ENCODE results near the gene CGB7.
A peak's percentile ranks its signal among the peaks of the same experiment; 100 is the strongest.
"Not testable (repeated sequence)": the region's sequence is repeated elsewhere in the genome, so short reads cannot be mapped to it uniquely, and the experiment has no call there.

Gene CGB7

DNA sequence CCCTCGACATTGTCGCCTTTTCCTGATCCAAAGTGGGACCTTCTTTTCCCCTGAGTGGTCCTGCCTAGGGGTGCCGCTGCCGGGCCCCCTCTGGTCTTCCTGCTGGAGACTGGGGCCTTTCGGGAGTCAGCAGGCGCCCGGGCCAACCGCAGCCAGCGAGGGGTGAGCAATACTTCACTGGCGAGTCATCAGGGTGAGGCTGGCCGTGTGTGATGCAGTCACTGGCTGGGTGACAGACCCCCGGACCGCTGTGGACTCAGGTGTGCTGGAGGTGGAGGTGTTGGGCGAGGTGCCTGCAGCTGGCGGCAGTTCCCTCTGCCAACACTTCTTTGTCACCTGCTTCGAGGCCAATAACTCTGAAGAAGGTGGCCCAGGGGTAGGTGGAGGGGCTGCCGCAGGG, 15.4 kb downstream of the CGB7 start:
- DNase-seq (ENCODE audit: low spot score) = no peak

DNA sequence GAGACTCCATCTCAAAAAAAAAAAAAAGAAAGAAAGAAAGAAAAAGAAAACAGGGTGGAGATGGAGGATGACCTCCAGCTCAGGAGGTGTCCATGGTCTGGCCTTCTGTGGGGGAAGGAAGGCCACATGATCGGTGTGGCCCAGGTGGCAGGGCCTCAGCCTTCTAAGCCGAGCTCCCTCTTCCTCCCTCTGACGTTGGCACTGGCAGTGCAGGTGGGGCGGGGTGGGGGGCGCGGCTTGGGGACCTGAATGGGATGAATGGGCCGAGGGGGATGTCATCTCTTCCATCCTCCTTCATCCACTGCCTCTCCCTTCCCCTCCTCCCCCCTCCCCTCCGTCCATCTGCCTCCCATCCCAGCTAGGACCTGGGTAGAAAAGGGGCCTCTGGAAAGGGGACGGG, 17.8 kb downstream of the CGB7 start:
- DNase-seq (ENCODE audit: low spot score) = not testable (repeated sequence)

DNA sequence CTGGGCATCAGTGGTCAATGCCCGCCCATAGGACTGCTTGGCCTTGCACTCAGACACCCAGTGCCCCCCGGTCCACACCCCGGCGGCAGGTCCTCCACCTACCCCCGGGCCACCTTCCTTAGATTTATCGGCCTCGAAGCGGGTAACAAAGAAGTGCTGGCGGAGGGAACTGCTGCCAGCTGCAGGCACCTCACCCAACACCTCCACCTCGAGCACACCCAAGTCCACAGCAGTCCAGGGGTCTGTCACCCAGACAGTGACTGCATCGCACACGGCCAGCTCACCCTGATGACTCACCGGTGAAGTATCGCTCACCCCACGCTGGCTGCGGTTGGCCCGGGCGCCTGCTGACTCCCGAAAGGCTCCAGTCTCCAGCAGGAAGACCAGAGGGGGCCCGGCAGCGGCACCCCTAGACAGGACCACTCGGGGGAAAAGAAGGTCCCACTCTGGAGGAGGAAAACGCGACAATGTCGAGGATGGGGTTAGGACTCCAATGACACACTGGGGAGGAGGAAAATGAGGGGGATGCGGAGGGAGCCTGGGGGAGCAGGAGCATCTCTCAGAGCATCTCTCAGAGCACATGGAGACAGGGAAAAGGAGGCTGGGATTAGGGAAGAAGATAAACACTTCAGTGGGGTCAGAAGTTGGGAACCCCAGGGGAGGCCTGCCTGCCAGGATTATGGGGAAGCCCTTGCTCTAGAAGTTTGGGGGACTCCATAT, 18.8 kb downstream of the CGB7 start:
- not testable (repeated sequence) for DNase-seq (ENCODE audit: low spot score)

DNA sequence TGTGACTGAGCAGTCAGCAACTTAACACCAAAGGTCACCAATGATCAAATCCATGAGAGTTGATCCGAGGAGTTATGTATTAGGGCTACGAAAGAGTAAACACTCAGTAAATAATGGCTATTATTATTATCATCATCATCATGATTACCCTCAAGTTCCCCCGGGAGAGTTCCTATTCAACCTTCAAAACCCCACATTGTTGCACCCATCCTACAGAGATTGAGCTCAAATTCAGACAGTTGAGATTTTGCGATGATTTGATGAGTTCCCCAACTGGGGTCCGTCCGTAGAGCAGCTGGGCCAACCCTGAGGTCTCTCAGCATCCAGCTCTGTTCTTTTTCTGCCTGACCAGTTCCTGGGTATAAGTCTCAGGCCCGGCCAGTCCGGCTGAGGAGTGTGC, 19.4 kb downstream of the CGB7 start:
- not testable (repeated sequence) for DNase-seq (ENCODE audit: low spot score)

DNA sequence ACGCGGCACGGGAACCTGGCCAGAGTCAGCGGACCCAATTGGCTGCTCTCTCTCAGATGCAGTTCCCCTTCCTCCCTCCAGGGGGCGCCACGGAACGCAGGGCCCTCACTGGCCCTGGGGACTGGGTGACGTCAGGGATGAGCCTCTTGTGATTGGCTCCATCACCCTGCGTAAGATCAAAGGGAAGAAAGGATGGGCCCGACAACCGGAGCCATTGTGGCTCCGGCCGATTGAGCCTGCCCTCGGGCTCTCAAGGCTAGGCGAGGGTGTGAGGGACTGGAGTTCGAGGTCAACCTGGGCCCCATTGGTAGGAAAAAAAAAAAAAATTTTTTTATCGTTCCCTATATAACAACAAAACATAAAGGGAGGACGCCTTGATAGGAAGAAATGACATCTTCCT, 20.7 kb downstream of the CGB7 start, which contains the start of gene CGB1:
CGB1 (minus strand) TSS at position 81 of the 400 bp plus-strand sequence. CDS start 184 bp downstream, outside the sequence.
- not testable (repeated sequence) for DNase-seq (ENCODE audit: low spot score)

DNA sequence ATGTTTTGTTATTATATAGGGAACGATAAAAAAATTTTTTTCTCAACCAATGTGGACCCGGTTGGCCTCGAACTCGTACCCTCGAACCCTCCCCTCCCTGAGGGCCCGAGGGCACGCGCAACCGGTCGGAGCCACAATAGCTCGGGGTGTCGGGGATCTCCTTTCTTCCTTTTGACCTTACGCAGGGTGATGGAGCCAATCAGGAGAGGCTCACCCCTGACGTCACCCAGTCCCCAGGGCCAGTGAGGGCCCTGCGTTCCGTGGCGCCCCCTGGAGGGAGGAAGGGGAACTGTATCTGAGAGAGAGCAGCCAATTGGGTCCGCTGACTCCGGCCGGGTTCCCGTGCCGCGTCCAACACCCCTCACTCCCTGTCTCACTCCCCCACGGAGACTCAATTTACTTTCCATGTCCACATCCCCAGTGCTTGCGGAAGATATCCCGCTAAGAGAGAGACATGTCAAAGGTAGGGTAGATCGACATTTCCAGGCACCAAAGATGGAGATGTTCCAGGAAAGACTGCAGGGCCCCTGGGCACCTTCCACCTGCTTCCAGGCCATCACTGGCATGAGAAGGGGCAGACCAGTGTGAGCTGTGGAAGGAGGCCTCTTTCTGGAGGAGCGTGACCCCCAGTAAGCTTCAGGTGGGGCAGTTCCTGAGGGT, 25.8 kb downstream of the CGB7 start, which contains the start of gene CGB2:
CGB2 (plus strand) TSS at position 249 of the 660 bp plus-strand sequence; CDS start at position 455, 206 bp downstream.
- peak; percentile 45 for DNase-seq (ENCODE audit: low spot score)

DNA sequence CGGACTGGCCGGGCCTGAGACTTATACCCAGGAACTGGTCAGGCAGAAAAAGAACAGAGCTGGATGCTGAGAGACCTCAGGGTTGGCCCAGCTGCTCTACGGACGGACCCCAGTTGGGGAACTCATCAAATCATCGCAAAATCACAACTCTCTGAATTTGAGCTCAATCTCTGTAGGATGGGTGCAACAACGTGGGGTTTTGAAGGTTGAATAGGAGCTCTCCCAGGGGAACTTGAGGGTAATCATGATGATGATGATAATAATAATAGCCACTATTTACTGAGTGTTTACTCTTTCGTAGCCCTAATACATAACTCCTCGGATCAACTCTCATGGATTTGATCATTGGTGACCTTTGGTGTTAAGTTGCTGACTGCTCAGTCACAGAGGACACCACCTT, 27.2 kb downstream of the CGB7 start:
- not testable (repeated sequence) for DNase-seq (ENCODE audit: low spot score)

DNA sequence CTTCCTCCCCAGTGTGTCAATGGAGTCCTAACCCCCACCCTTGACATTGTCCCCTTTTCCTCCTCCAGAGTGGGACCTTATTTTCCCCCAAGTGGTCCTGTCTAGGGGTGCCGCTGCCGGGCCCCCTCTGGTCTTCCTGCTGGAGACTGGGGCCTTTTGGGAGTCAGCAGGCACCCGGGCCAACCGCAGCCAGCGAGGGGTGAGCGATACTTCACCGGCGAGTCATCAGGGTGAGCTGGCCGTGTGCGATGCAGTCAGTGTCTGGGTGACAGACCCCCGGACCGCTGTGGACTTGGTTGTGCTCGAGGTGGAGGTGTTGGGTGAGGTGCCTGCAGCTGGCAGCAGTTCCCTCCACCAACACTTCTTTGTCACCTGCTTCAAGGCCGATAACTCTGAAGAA, 27.8 kb downstream of the CGB7 start:
- DNase-seq (ENCODE audit: low spot score) = not testable (repeated sequence)

DNA sequence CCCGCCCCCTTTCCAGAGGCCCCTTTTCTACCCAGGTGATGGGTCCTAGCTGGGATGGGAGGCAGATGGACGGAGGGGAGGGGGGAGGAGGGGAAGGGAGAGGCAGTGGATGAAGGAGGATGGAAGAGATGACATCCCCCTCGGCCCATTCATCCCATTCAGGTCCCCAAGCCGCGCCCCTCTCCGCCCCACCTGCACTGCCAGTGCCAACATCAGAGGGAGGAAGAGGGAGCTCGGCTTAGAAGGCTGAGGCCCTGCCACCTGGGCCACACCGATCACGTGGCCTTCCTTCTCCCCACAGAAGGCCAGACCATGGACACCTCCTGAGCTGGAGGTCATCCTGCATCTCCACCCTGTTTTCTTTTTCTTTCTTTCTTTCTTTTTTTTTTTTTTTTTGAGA, 28.9 kb downstream of the CGB7 start:
- DNase-seq (ENCODE audit: low spot score) = not testable (repeated sequence)

DNA sequence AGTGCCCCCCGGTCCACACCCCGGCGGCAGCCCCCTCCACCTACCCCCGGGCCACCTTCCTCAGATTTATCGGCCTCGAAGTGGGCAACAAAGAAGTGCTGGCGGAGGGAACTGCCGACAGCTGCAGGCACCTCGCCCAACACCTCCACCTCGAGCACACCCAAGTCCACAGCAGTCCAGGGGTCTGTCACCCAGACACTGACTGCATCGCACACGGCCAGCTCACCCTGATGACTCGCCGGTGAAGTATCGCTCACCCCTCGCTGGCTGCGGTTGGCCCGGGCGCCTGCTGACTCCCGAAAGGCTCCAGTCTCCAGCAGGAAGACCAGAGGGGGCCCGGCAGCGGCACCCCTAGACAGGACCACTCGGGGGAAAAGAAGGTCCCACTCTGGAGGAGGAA, 31.9 kb downstream of the CGB7 start:
- not testable (repeated sequence) for DNase-seq (ENCODE audit: low spot score)

DNA sequence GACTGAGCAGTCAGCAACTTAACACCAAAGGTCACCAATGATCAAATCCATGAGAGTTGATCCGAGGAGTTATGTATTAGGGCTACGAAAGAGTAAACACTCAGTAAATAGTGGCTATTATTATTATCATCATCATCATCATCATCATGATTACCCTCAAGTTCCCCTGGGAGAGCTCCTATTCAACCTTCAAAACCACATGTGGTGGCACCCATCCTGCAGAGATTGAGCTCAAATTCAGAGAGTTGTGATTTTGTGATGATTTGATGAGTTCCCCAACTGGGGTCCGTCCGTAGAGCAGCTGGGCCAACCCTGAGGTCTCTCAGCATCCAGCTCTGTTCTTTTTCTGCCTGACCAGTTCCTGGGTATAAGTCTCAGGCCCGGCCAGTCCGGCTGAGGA, 32.5 kb downstream of the CGB7 start:
- DNase-seq (ENCODE audit: low spot score) = not testable (repeated sequence)

DNA sequence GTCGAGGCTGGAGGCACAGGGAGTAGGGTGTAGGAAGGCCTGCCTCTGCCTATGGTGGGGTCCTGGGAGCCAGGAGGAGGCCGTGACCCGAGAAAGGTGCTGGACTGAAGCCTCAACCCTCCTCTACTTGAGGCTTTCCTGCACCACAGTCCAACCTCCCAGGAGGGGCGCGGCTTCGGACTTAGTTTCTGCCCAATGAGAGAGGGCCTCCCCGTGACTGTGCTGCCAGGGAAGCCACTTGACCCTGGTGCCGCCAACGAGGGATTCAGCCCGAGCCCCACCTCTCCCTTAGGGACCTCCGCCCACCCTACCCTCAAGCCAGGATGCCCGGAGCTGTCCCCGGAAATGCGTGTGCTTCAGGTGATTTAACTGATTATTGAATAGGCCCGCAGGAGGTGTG, 33.3 kb downstream of the CGB7 start, which contains the start of gene CGB3:
CGB3 (minus strand) TSS at position 101 of the 400 bp plus-strand sequence. CDS start 362 bp downstream, outside the sequence.
- DNase-seq (ENCODE audit: low spot score) = not testable (repeated sequence)

DNA sequence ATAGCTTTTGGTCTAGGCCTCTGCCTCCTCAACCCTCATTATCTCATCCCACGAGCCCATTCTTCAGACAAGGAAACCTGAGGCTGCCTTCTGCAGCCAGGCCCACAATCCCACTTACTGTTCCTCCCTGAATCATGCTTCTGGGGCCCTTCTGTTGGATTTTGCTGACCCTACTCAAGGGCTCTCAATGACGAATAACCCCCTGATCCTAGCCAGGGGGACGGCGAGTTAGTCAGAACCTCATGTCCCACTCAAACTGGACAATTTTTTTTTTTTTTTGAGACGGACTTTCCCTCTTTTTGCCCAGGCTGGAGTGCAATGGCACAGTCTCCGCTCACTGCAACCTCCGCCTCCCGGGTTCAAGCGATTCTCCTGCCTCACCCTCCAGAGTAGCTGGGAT, 35.4 kb downstream of the CGB7 start:
- no peak for DNase-seq (ENCODE audit: low spot score)

DNA sequence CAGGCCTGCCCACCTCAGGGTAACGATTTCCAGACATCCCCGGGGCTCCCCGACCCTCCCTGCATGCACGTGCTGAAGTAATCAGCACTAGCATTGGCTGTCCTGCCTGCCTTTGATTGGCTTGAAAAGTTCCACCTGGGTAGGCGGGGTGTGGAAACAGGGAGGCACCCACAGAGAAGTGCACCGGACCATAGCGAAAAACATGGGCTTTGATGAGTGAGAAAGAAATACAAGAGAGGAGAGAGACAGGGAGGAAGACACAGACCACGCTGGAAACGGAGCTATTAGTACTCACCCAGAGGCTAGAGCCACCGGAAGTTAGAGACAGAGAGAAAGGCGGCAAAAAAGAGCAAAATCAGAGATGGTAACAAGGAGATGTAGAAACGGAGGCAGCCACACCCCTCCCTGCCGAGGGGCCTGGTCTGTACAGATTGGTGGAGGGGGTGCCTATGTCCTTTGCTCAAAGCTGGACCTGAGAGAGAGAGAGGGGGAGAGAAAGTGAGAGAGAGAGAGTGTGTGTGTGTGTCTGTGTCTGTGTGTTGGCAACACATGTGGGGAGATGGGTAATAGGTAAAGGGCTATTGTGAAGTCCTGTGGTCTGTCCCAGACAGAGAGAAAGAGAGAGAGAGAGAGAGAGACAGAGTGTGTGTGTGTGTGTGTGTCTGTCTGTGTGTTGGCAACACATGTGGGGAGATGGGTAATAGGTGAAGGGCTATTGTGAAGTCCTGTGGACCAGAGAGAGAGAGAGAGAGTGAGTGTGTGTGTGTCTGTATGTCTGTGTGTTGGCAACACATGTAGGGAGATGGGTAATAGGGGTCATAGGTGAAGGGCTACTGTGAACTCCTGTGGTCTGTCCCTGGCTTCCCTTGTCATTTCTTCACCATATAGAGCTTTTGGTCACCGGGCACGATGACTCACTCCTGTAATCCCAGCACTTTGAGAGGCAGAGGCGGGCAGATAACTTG, 36.3 kb downstream of the CGB7 start:
- DNase-seq (ENCODE audit: low spot score) = no peak

DNA sequence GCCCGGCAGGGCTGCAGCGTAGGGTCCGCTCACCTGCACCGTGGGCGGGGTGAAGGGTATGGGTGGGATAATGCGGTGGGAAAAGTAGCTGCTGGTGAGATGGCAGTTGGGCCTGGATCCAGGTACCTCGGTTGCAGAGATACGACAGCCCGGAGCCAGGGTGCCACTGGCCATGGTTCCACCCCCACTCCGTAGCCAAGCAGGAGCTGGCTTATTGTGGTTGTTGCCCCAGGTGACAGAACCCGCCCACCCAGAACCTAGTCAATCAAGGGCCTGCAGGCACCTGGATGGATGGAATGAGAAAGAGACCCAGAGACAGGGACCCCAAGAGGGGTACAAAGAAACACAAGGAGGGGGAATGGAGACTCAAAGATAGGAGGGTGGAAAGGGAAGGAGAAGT, 37.2 kb downstream of the CGB7 start:
- DNase-seq (ENCODE audit: low spot score) = no peak

DNA sequence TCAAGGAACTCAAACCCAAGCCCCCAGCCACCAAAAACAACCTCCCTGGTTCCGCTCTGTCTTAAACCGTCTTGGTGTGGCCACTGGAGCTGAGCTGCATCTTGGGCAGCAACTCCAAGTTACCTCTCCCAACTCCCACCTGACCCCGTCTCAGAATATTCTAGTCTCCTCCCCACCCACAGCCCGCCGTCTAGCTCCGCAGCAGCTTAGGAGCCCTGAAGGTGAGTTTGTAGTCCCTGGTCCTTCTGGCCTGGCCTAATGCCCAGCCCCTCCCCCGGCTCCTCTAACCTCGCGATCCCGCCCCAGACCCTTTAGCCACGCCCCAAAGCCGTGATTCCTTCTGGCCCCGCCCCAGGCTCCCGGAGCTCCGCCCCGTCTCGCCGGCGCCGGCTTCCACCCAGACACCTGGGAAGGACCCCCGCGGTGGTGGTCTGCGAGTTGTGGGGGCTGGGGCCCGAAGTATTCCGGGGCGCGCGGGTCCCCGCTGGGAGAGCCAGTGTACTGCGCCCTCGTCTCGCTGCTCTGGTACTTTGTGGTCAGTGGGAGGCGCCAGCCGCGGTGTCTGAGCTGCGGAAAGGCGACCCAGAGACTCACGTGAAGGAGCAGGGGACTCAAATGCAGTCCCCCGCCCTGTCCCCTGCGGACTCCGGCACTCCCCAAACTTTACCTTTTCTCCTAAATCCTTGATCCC, 38.2 kb downstream of the CGB7 start:
- DNase-seq (ENCODE audit: low spot score) = peak; percentile 92

DNA sequence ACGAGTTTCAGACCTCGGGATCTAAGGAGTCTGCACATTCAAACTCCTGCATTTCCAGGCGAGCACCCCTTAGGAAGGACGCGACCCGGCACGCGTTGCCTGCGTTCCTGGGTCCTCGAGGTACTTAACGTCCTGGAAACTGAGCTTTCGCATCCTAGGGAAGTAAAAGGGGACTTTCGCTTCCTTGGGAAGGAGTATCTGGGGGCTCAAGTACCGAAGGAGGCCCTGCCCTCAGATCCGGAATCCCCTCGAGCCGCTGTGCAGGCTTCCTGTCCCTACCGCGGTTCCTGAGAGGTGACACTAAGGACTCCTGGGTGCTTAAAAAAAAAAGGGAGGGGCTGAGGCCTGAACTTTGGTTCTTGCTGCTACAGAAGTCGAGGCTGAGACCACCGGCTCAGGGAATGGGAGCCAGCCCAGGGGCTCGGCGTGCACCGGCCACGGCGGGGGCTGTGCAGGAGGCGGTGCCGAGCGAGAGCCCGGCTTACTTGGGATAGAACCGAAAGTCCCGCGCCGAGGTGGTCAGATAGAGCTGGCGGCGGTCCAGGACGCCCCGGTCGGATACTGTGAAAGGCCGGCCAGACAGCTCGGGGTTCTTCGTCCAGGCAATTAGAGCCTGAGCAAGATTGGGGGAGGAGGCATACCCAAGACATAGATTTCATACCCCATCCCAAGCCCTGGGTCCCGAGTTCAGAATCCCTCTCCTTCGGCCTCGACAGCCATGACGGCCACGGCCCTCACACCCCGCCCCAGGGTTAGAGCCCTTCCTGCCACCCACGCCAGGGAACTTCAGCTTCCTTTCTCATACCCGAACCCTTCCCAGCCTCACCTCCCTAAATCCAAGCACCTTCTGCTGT, 38.9 kb downstream of the CGB7 start:
- not testable (repeated sequence) for DNase-seq (ENCODE audit: low spot score)

DNA sequence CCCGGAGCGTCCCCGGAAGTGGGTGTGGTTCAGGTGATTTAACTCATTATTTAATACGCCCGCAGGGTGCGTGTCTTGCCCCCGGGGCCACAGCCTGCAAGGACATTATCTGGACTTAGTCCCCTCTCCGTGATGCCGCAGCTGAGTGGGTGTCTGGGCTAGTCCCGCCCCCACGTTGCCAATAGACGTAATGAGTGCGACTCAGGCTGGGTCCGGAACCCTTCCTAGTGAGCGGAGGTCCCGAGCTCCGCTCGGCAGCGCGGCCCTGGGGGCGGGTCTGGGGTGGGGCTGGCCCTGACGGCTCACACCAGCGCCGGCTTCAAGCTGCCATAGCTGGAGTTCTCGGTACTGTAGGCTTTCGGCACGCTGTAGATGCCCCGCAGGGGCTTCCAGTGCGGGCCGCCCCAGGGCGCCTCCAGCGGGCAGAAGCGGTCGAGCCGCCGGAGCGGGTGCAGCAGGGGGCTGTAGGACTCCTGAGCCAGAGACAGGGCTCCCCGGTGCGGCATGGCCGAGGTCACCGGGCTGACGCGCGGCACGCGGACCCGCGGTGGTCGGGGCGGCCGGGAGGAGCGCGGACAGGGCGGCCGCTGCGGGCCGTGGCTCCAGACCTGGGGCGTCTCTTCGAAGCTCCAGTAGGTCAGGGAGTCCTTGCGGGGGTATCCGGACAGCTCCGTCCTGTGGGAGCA, 39.7 kb downstream of the CGB7 start:
- DNase-seq (ENCODE audit: low spot score) = peak; percentile 92

DNA sequence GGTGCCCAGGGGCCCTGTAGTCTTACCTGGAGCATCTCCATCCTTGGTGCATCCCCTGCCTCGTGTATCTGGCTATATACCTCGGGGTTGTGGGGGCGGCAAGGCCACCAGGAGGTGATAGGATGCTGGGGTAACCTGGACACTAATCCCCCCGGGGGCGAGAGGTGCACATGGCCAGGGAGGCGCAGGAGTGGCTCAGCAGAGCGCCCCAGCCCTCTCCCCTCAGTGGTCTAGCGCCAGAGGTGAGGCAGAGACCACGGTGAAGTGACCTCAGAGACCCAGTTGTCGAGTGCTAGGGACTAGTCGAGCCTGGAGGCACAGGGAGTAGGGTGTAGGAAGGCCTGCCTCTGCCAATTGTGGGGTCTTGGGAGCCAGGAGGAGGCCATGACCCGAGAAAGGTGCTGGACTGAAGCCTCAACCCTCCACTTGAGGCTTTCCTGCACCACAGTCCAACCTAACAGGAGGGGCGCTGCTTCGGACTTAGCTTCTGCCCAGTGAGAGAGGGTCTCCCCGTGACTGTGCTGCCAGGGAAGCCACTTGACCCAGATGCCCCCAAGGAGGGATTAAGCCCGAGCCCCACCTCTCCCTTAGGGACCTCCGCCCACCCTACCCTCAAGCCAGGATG, 40.4 kb downstream of the CGB7 start, which contains the start of gene LHB:
LHB (minus strand) TSS at position 51 of the 625 bp plus-strand sequence; CDS start at position 41, 10 bp downstream.
- no peak for DNase-seq (ENCODE audit: low spot score)
